Measurements from ENCODE around the gene CFAP92.

CFAP92 gene

GRCh38 chr3:128996726-128997125 is 2.9 kb upstream of the CFAP92 start:
- TF ChIP-seq CTCF (IDR thresholded peaks at IDR 0.05), result no peak

- no peak for TF ChIP-seq CTCF (IDR thresholded peaks at IDR 0.05)
These were observed 2.3 kb upstream of the CFAP92 start for GRCh38 chr3:128996200-128996599.

- TF ChIP-seq CTCF (IDR thresholded peaks at IDR 0.05), result no peak
These were observed 1.9 kb upstream of the CFAP92 start for GRCh38 chr3:128995737-128996136.

GRCh38 chr3:128994581-128995546 is 988 bp upstream of the CFAP92 start:
- no peak for TF ChIP-seq CTCF (IDR thresholded peaks at IDR 0.05)

GRCh38 chr3:128994173-128994512 is 267 bp upstream of the CFAP92 start:
- TF ChIP-seq CTCF (IDR thresholded peaks at IDR 0.05), result no peak

GRCh38 chr3:128992926-128993460 is 883 bp downstream of the CFAP92 start:
- TF ChIP-seq CTCF (IDR thresholded peaks at IDR 0.05), result no peak

- no peak for TF ChIP-seq CTCF (IDR thresholded peaks at IDR 0.05)
These were observed 2.5 kb downstream of the CFAP92 start for GRCh38 chr3:128991355-128991895.
